Measurements from ENCODE around the gene CEP126.

Gene CEP126

GRCh38 chr11:101929294-101929915 is 14.6 kb downstream of the CEP126 start:
- no peak overlapping the region for H3K27ac ChIP-seq
- TF ChIP-seq CTCF (conservative IDR thresholded peaks at IDR 0.05) (no peak), ZFX (IDR thresholded peaks at IDR 0.05) (no peak)

- TF ChIP-seq ZFX (IDR thresholded peaks at IDR 0.05) = no peak
- TF ChIP-seq CTCF (conservative IDR thresholded peaks at IDR 0.05) = no peak
Observed at GRCh38 chr11:101931692-101932091, 16.9 kb downstream of the CEP126 start.

DNA sequence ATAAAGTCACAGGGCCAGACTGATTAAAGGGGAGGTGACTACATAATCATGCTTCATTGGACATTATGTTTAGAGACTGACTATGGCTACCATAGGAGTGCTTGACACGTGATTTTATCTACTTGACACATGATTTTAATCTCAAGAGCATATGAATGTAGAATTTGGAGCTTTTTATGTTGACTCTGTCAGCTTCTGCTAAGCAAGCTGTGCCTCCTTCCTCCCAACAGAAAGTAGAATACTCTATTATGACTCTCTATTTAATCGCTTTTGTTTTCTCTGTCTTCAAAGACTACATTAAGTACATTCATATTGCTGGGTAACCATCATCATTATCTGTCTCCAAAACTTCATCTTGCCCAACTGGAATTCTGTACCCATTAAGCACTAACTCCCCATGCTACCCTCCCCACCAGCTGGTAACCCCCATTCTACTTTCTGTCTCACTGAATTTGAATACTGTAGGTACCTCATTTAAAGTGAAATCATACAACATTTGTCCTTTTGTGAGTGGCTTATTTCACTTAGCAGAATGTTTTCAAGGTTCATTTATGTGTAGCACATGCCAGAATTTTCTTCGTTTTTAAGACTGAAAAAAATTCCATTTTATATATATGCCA is 26.2 kb downstream of the CEP126 start:
- TF ChIP-seq ZFX (IDR thresholded peaks at IDR 0.05) = no peak
- TF ChIP-seq CTCF (conservative IDR thresholded peaks at IDR 0.05) = no peak

More at GRCh38 chr11:101931692-101932091, 16.9 kb downstream of the CEP126 start:
- H3K27ac ChIP-seq = no peak overlapping the region

DNA sequence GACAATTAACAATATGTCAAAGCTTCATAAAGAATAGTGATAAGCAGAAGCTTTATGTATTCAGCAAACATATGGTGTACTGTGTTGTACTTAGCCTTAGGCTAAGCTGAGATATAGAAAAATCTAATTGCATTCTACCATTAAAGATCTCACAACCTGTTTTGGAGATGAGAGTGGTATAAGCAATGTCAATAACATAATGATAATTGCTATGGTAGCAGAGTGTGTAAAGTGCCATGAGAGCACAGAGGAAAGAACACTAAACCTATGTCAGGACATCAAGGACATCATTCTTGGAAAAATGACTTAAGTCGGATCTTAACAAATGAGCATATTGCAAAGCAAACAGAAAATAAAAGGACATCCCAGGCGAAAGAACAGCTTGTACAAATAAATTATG is 30.1 kb downstream of the CEP126 start:
- no peak overlapping the region for H3K27ac ChIP-seq
- TF ChIP-seq ZFX (IDR thresholded peaks at IDR 0.05) (no peak), CTCF (conservative IDR thresholded peaks at IDR 0.05) (no peak)

More for the DNA sequence above, 26.2 kb downstream of the CEP126 start:
- no peak overlapping the region for H3K27ac ChIP-seq

- H3K27ac ChIP-seq = no peak overlapping the region
- no peak for TF ChIP-seq ZFX (IDR thresholded peaks at IDR 0.05)
- TF ChIP-seq CTCF (conservative IDR thresholded peaks at IDR 0.05) = peak; percentile 26
Observed at GRCh38 chr11:101945448-101945847, 30.6 kb downstream of the CEP126 start.

DNA sequence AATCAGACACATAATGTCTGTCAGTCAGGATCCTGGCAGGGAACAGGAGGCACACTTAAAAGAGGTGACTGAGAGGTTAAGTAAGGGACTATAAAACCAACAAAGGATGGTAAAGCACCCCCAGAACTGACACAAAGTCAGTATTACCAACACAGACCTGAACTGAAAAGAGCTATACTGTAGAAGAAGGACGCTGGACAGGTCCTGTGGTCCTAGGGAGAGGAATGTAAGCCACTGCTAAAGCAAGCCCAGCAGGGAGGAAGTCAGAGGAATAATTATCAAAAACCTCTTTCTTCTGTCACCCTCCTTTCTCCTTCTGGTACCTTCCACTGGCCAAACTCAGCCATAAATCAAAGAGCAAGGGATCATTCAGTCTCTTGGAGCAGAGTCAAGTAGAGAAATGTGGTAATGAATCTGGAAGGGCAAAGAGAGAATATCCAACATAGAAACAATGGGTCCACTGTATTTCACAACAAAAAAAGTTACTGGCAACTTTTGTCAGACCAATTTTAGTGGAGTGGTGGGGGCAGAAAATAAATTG is 34.9 kb downstream of the CEP126 start:
- no peak for TF ChIP-seq CTCF (conservative IDR thresholded peaks at IDR 0.05)
- no peak overlapping the region for H3K27ac ChIP-seq

GRCh38 chr11:101955278-101955677 is 40.5 kb downstream of the CEP126 start:
- TF ChIP-seq ZFX (IDR thresholded peaks at IDR 0.05) (no peak), CTCF (conservative IDR thresholded peaks at IDR 0.05) (no peak)
- no peak overlapping the region for H3K27ac ChIP-seq
